Thymus (tissue), 11 donors: ENCODE measurements around the gene CYTH3. TPM values are rescaled to one million over a fixed set of nuclear protein-coding genes. Genes with fewer than 3 reads are reported as not detected.
"Not testable (repeated sequence)": the region's sequence is repeated elsewhere in the genome, so short reads cannot be mapped to it uniquely, and the experiment has no call there.

Experiments used
- DNase-seq, 9 donors: peaks; one replicate each; pipeline ENCODE4 v3.0.0-alpha.2; 2013; ENCODE audit warnings: low spot score in 9 of 9, low read depth in 6 of 9, missing footprints in 1 of 9
- H3K27ac ChIP-seq, 2 donors: one replicate each; pipeline ENCODE4 v1.5.1; 2013; ENCODE audit warnings: control low read depth in 1 of 2, low read depth in 1 of 2, low read length in 1 of 2, mild to moderate bottlenecking in 1 of 2, moderate library complexity in 1 of 2
- H3K27me3 ChIP-seq, 2 donors: one replicate each; pipeline ENCODE4 v1.5.1; 2013; ENCODE audit warnings: low read length in 1 of 2; ENCODE audit not compliant: control insufficient read depth in 2 of 2, insufficient read depth in 1 of 2
- H3K36me3 ChIP-seq, 2 donors: one replicate each; pipeline ENCODE4 v1.5.1; 2013; ENCODE audit warnings: low read length in 1 of 2, mild to moderate bottlenecking in 1 of 2, moderate library complexity in 1 of 2; ENCODE audit not compliant: control insufficient read depth in 2 of 2, insufficient read depth in 2 of 2
- H3K4me1 ChIP-seq, 2 donors: one replicate each; pipeline ENCODE4 v1.5.1; 2013; ENCODE audit warnings: low read length in 2 of 2; ENCODE audit not compliant: control insufficient read depth in 2 of 2, insufficient read depth in 2 of 2
- H3K4me3 ChIP-seq, 2 donors: one replicate each; pipeline ENCODE4 v1.5.1; 2013; ENCODE audit warnings: low read length in 2 of 2, control low read depth in 1 of 2, mild to moderate bottlenecking in 1 of 2
- H3K9me3 ChIP-seq, 2 donors: one replicate each; pipeline ENCODE4 v1.5.1; 2013; ENCODE audit warnings: low read length in 1 of 2, mild to moderate bottlenecking in 1 of 2; ENCODE audit not compliant: control insufficient read depth in 2 of 2, insufficient read depth in 1 of 2
- WGBS: extraction: QIAGEN DNeasy Blood & Tissue Kit; methylation state at CpG from one replicate; pipeline ENCODE4 v1.1.7; 2013; 5-methylcytosine and 5-hydroxymethylcytosine counted together
- polyA plus RNA-seq: library from polyadenylated mRNA; stranded (reverse); fragments of 200-250 nt; gene quantifications from one replicate; pipeline ENCODE4 v1.2.3, GENCODE V29; 2013
- total RNA-seq: library from RNA; stranded (reverse); fragments of 120-200 nt; gene quantifications from one replicate; pipeline ENCODE4 v1.2.4, GENCODE V29; 2013
- donor health status: healthy.

The CYTH3 gene
- total and polyA plus RNA-seq, 2 donors, result 5.1 to 6.3 TPM

GRCh38 chr7:6202117-6202516, 70.3 kb downstream of the CYTH3 start:
- H3K27ac ChIP-seq, result no peak overlapping the region
- no peaks in the 10 kb centered on the region for H3K36me3 ChIP-seq
- H3K4me1 ChIP-seq, result no peaks in the 10 kb centered on the region
- H3K9me3 ChIP-seq, result no peaks in the 10 kb centered on the region
- H3K4me3 ChIP-seq, result no peak overlapping the region
- DNase-seq, result no peak
- whole genome bisulfite sequencing, result 97% methylated on average over 10 of the region's 10 CpGs
- no peaks in the 10 kb centered on the region for H3K27me3 ChIP-seq

- Histone ChIP-seq H3K9me3 (no peaks in the 10 kb centered on the region), H3K36me3 (no peaks in the 10 kb centered on the region), H3K4me3 (no peak overlapping the region), H3K27ac (no peak overlapping the region), H3K4me1 (no peaks in the 10 kb centered on the region), H3K27me3 (no peaks in the 10 kb centered on the region)
- DNase-seq, result no peak
- WGBS, result 98% methylated on average over 11 of the region's 11 CpGs
These were observed 71.5 kb downstream of the CYTH3 start for GRCh38 chr7:6200971-6201370.

DNA sequence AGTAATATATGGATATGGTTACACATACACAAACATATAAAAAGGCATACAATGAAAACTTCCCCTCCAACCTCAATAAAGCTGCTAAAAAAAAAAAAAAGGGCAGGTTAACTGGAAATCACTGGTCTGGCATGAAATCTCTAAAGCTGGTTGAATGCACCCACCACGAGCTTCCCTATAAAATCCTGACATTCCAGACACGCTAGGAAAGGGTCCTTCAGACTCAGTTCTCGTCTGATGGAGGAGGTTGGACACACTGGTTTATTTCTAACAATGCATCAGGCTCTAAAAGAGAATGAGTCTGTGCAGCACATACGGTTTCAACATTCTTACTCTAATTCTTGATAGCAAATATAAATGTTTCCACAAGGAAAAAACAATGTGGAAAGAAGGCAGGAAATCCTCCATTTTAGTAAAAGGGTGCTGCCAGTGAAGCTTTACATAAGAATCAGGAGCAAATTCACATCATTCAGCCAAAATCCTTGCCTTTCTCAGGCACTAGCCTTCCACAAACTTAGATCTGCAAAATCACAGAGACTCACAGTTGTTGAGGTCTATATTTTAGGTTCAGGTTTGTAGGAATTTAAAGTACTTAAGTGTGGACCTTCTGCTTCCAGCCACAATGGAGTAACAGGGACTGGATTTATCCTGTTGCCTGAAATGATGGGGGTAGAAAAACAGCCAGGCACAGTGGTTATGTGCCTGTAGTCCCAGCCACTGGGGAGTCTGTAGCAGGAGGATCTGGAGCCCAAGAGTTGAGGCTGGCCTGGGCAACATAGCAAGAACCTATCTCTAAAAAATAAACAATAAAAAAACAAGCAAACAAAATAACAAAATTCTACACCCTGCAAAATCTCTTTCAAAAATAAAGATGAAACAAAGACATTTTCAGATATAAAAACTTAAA, 73.5 kb downstream of the CYTH3 start:
- Histone ChIP-seq H3K27me3 (no peaks in the 10 kb centered on the region), H3K4me1 (no peaks in the 10 kb centered on the region), H3K36me3 (no peaks in the 10 kb centered on the region), H3K27ac (no peak overlapping the region), H3K9me3 (no peaks in the 10 kb centered on the region), H3K4me3 (no peak overlapping the region)
- WGBS, result 96% methylated on average over 4 of the region's 4 CpGs
- no peak for DNase-seq

DNA sequence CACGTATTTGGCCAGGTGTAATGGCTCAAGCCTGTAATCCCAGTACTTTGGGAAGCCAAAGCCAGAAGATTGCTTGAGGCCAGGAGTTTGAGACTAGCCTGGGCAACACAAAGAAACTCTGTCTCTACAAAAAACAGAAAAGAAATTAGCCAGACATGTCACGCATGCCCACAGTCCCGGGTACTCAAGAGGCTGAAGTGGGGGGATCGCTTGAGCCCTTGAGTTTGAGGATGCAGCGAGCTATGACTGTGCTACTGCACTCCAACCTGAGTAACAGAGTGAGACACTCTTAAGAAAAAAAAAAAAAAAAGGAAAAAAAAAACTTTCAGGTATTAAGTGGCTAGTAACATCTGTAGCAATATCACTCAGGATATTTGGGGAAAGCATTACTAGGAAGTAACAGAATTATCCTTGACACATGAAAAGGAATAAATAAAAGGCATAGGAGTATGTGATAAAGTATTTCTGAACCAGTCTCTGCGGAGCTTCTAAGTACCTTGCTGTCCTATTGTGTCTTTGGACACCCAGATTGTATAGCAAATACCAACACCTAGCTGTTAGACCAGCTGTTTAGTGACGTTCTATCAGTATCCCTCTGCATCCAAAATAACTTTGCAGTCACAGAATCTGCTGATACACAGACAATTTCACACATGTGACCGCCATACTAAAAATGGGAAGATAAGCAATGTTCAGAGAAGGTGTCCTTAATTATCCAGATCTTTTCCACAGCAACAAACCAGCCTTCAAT, 74.4 kb downstream of the CYTH3 start:
- DNase-seq, result no peak
- WGBS, result 97% methylated on average over 8 of the region's 8 CpGs
- no peaks in the 10 kb centered on the region for H3K27me3 ChIP-seq
- H3K4me1 ChIP-seq, result no peaks in the 10 kb centered on the region
- no peaks in the 10 kb centered on the region for H3K36me3 ChIP-seq
- no peak overlapping the region for H3K4me3 ChIP-seq
- H3K27ac ChIP-seq, result no peak overlapping the region
- H3K9me3 ChIP-seq, result no peaks in the 10 kb centered on the region

DNA sequence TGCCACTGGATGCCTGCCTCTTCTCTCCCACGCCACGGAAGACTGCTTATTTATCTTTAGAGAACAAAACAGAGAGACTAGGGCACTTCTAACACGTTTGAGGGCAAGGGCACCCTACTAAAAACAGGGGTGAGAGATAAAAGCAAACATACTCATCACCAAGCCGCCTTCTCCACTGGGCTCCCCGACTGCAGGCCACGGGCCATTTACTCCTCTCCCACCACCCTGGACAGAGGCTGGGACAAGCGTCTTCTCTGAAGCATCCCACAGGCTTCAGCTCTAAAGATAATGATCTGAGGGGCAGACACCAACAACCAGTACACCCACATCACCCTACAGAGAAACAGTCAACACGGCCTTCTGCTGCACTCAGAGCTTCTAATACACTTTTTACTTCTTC, 78.7 kb downstream of the CYTH3 start:
- H3K27me3 ChIP-seq, result no peaks in the 10 kb centered on the region
- no peak for DNase-seq
- no peak overlapping the region for H3K4me3 ChIP-seq
- WGBS, result 95% methylated on average over 8 of the region's 8 CpGs
- H3K27ac ChIP-seq, result no peak overlapping the region
- no peaks in the 10 kb centered on the region for H3K4me1 ChIP-seq
- no peaks in the 10 kb centered on the region for H3K36me3 ChIP-seq
- H3K9me3 ChIP-seq, result no peaks in the 10 kb centered on the region

GRCh38 chr7:6190563-6190962, 81.9 kb downstream of the CYTH3 start:
- not testable (repeated sequence) for H3K27me3 ChIP-seq, DNase-seq, H3K4me3 ChIP-seq, H3K27ac ChIP-seq, H3K36me3 ChIP-seq, H3K4me1 ChIP-seq, H3K9me3 ChIP-seq
- 96% methylated on average over 7 of the region's 7 CpGs for WGBS

DNA sequence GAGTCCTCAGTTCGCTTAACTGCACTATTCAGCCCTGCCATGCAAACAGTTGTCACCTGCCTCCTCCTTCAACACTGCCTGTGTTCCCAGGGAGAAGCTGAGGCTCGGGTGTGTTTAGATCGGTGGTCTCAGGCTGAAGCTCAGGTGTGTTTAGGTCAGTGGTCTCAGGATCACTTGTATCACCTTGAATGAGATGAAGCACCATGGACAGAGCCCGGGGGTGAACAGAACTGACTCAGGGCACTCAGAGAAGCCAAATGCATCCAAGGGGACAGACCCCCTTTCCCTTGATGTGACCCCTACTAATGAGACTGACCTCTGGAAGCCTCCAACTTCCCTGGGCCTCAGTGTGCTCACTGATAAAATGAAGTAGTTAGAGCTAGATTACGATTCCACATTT, 84.0 kb downstream of the CYTH3 start:
- Histone ChIP-seq H3K36me3 (peaks cover 0 to 4% of the 10 kb centered on the region in 2 donors), H3K4me3 (no peak overlapping the region), H3K27me3 (no peaks in the 10 kb centered on the region), H3K9me3 (no peaks in the 10 kb centered on the region), H3K27ac (no peak overlapping the region), H3K4me1 (no peaks in the 10 kb centered on the region)
- WGBS, result 97% methylated on average over 5 of the region's 5 CpGs
- no peak for DNase-seq

DNA sequence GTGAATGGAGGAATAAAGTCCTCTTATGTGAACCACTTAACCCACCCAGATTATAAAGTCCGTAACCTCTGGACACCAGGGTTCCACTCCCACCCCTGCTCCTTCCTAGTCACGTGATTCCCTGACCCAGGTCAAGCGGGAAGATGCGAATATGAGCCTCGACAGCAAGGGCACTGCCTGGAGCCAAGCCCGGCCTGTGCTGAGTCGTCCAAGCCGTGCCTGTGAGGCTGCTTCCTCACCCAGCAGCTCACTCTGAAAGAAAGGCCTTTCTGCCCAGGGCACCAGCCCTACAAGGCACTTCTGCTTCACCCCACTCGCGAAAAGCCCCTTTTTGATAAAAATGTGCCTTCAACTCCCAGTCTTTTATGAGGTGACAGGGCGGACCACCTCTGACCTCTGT, 85.8 kb downstream of the CYTH3 start:
- WGBS, result 93% methylated on average over 11 of the region's 11 CpGs
- no peaks in the 10 kb centered on the region for H3K27me3 ChIP-seq
- DNase-seq, result no peak
- H3K4me1 ChIP-seq, result no peaks in the 10 kb centered on the region
- no peaks in the 10 kb centered on the region for H3K9me3 ChIP-seq
- peaks cover 0 to 4% of the 10 kb centered on the region in 2 donors for H3K36me3 ChIP-seq
- no peak overlapping the region for H3K27ac ChIP-seq
- H3K4me3 ChIP-seq, result no peak overlapping the region

- no peak for DNase-seq
- WGBS, result 98% methylated on average over 10 of the region's 10 CpGs
- no peak overlapping the region for H3K27ac ChIP-seq
These were observed 89.4 kb downstream of the CYTH3 start for GRCh38 chr7:6182993-6183392.

More at GRCh38 chr7:6182993-6183392, 89.4 kb downstream of the CYTH3 start:
- no peaks in the 10 kb centered on the region for H3K27me3 ChIP-seq
- no peaks in the 10 kb centered on the region for H3K9me3 ChIP-seq
- no peaks in the 10 kb centered on the region for H3K36me3 ChIP-seq
- peaks cover 0 to 8% of the 10 kb centered on the region in 2 donors for H3K4me1 ChIP-seq
- no peak overlapping the region for H3K4me3 ChIP-seq
